ENCODE results near the gene WDFY4.

WDFY4 gene

GRCh38 chr10:48931188-48931587, 246.5 kb downstream of the WDFY4 start:
- DNase-seq = no peak

DNA sequence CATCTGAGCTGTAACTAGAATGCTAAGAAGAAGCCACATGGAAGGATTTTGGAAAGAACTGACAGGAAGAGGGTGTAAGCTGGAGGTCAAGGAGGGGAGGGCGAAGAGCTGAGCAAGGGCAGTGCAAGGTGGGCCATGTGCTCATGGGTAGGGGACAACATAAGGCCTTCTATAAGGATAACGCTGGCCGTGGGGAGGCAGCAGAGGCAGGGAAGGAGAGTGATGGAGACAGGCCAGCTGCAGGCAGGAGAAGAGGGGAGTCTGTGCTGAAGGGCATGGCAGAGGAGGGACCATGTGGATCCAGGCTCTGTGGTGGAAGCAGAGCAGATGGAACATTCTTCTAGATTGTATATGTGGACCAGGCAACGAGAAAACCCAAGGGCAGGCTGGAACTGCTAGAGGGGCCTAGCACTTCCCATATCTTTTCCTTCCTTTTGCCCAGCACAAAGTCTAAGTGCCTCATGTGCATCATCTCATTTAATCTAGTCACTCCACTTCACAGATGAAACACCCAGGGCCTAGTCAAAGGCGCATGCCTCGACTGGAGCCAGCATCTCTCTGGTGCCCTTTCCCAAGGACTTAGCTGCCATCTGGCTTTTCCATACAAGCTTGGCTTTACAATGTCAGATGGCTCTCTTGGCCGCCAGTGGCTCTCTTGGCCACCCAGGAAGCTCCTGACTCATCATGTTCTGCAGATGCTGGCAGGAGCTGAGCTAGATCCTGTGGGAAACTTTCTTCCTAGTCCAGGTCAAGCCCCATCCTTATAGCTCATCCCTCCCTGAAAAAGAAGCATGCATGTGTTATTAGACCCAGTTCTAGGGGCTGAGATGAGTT, 248.4 kb downstream of the WDFY4 start:
- no peak for DNase-seq

- DNase-seq = no peak
These were observed 250.2 kb downstream of the WDFY4 start for GRCh38 chr10:48934672-48935501.

DNA sequence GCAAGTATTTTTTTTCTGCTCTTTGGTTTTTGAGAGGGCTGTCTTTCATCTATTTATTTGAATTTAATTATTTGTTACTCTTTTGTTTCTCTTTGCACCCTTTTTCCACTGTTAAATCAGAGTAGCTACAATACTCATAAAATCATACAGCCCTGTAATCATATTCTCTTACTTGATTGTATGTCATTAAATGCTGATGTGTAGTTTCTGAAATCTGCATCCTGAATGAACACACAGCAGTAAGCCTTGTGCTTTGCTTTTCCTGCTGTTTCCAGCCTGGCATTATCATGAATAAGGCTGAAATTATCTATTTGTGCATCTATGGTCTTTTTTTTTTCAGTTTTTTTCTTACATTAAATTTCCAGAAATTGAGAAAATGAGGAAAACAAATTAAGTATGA, 250.9 kb downstream of the WDFY4 start:
- DNase-seq = no peak

- no peak for DNase-seq
These were observed 253.1 kb downstream of the WDFY4 start for GRCh38 chr10:48937796-48938195.

GRCh38 chr10:48938281-48938680, 253.6 kb downstream of the WDFY4 start:
- DNase-seq = no peak

- DNase-seq = no peak
These were observed 254.4 kb downstream of the WDFY4 start for GRCh38 chr10:48938990-48939536.

DNA sequence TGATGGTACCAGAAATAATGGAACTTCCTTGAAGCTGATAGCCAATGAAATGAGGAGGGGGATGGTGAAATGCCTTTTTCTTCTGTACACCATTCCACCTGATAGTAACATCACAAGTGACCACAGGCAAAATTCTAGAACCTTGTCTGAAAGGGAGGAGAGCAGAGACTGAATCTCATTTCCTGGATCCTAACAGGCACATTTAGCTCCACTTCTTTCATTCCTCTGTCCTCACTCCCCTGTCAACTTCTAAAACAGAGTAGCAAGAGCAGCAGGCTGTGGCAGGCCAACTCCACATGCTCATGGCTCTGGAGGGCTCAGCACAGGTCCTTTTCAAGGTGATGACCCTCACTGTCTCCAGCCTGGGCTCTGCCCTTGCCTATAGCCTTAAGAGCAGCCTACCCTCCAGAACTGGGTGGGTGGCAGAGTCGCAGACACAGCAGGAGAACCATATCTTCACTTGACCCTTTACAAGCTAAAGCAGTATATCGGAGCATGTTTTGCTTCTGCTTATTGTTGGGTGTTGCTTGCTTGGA, 255.2 kb downstream of the WDFY4 start, which contains the start of gene LRRC18:
Gene LRRC18, minus strand, starts transcription at position 51 of the 536 bp plus-strand sequence. CDS start 25,685 bp downstream, outside the sequence.
- DNase-seq = no peak

DNA sequence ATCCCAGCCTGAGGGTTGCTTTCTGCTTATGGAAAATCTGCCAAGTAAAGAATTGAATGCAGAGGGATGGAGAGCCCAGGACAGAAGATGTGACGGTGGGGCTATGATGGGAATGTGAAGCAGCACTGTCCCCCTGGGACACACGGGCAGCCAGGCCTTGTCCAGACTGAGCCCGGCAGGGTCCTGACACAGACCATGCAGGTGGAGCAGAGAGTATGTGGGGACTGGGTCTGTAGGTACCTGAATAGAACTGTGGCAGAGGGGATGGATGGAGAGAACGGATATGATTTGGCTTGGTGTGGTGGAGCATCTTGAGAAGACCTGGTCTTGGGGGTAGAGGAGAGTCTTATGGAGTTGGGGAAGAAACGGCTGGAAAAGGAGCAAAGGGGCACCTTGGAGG, 255.7 kb downstream of the WDFY4 start:
- no peak for DNase-seq

- DNase-seq = no peak
These were observed 256.3 kb downstream of the WDFY4 start for GRCh38 chr10:48940958-48941357.

DNA sequence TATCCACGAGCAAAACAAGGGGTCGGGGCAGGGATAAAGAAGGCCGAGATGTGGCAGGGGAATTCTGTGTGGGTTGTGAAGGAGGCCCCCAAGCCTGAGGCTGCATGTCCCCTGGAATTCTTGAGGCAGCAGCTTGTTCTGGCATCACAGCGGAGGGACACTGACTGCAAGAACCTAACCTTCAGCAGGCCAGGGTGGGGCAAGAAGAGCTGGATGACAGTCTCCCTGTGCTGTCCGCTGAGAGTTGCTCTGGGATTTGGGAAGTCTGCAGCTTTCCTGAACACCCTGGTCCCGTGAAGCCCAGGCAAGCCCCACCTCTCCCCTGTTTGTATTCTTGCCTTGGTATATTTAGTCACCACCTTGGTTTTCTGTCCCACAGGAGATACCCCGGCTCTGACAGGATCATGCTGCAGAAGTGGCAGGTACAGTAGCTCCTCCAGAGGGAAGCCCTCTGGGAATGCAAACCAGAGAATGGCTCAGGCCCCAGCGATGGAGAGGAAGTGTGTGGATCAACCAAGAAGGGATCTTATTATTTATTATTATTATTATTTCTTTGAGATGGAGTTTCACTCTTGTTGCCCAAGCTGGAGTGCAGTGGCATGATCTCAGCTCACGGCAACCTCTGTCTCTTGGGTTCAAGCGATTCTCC, 256.9 kb downstream of the WDFY4 start:
- DNase-seq = no peak

DNA sequence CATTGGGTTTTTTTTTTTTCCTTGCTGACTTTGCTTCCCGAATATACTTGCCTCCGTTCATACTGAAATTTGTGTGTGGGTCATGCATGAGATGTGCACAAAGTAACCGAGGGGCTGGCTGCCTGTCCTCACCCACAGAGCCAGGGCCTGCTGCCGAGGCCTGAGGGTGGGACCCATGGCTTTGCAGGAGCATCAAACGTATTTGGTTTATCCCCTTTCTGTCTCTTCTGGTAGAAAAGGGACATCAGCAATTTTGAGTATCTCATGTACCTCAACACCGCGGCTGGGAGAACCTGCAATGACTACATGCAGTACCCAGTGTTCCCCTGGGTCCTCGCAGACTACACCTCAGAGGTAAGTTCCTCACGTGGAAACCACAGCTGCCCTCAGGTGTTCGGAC, 258.4 kb downstream of the WDFY4 start:
- no peak for DNase-seq

DNA sequence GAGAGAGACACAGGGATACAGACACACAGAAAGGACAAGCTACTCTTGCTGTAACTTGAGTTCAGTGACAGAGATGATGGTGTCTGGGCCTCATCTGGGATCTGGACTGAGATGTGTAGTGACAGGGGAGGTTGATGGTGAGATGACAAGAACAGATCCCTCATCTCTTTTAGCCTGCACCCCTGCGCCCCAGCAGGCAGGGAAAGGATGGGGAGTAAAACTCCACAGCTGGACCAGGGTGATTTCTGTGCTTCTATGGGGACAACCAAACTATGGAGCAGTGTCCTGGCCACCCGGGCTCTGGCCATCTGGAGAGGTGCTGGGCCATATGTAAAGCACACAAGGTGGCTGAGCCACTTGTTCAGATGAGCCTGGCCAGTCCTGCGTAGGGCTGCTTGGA, 259.5 kb downstream of the WDFY4 start:
- no peak for DNase-seq

DNA sequence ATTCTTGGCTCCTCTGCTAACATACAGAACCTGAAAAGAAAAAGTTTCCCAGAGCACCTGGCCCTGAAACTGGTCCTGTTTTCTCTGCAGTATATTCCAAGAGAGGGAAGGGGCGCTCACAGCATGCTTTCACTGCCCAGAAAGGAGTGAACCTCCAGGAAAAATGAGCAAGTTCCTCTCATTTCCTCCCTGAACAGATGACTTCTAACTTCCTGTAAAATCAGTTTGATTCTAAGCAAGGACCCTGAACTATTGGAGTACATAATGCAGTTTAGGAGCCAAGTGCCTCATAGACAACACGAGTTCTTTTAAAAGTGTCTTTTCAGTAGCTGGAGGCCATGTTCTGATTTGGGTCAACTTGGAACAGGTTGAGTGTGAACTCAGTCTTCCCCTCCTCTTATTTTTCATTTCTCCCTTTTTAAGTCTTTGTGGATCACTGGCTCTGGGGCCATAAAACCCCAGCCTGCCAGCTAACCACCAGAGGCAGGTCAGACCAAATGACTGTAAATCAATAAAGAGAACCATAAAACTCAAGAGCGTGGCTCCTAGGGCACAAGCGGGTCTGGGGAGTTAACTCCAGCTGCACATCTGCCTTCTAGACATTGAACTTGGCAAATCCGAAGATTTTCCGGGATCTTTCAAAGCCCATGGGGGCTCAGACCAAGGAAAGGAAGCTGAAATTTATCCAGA, 260.9 kb downstream of the WDFY4 start:
- no peak for DNase-seq

GRCh38 chr10:48946332-48946731, 261.7 kb downstream of the WDFY4 start:
- DNase-seq = no peak

- DNase-seq = no peak
These were observed 262.3 kb downstream of the WDFY4 start for GRCh38 chr10:48946891-48947500.

- DNase-seq = no peak
These were observed 263.2 kb downstream of the WDFY4 start for GRCh38 chr10:48947690-48948469.

DNA sequence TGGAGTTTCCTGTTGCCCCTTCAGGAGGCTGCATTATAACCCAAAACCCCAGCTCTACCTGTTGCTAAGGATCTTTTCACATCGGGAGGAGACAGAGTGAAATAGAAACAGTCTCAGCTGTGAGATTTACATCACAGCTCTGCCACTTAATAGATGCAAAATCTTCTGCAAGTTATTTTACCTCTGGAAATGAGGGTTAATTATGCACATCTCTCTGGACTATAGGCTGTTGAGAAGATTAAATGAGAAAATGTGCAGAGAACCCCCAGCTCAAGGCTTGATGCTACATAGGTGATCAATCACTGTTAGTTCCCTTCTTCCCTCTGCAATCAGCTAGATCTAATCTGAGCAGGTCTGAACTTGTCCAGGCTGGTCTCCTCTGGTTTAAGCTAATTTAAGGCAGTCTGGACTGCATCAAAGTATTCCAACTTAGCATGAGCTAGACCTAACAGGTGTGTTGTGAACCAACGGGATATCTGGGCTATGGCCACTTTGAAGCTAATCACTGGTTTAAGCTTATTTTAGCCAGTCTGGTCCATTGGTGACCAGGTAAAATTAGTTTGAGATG, 263.9 kb downstream of the WDFY4 start:
- DNase-seq = no peak

- no peak for DNase-seq
These were observed 267.0 kb downstream of the WDFY4 start for GRCh38 chr10:48951707-48952106.

DNA sequence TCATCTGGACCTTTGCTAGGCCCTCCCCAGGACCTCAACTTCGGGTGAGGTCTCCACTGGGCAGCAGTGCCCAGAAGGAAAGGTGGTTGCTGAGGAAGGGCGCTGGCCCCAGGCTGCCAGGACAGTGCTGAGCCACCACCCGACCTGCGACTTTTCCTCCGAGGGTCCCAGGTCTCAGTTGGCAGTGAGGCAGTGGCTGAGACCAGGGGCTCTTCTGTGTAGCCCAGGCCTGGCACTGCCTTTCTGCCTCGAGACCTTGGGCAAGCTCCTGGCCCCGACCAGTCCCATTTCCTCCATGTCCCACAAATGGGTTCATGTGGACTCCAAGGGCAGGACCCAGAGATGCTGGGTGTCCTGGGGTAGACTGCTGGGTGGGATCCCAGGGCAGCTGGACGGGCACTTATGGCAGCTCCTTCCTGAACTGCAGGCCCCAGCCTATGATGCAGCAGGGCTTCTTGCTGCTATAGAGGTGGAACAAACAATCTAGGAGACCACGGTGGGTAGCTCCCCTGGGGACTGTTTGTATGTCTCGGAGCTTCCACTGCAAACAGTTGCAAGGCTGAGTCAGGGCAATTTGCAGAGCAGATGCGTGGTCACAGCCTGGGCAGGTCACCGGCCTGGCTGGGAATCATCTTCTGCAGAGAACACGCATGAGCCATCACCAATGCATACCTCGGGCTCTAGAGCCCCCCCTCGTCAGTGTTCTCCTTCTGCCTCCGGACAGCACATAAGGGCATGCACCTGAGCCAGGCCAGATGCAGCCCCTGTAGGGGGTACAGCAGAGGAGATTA, 272.9 kb downstream of the WDFY4 start:
- DNase-seq = no peak
